ENCODE data around the gene KRTAP9-9. TPM values are rescaled to one million over a fixed set of nuclear protein-coding genes. Genes with fewer than 3 reads are reported as not detected.
"Not testable (repeated sequence)": the region's sequence is repeated elsewhere in the genome, so short reads cannot be mapped to it uniquely, and the experiment has no call there.

Gene KRTAP9-9
- not detected for total RNA-seq

GRCh38 chr17:41255381-41256290, at the start of gene KRTAP9-9:
KRTAP9-9 (plus strand) TSS chr17:41255384.
- DNase-seq; CTCF ChIA-PET; POLR2A ChIA-PET; H3K9me3 Mint-ChIP-seq; H3K36me3 Mint-ChIP-seq (ENCODE audit: low read depth); H3K27ac Mint-ChIP-seq; H3K4me3 Mint-ChIP-seq; H3K4me1 Mint-ChIP-seq: not testable (repeated sequence)
- peaks cover 35% of the 10 kb centered on the region for H3K27me3 Mint-ChIP-seq

- Mint-ChIP-seq H3K27ac (no peak overlapping the region), H3K36me3 (ENCODE audit: low read depth) (no peaks in the 10 kb centered on the region), H3K4me1 (no peaks in the 10 kb centered on the region), H3K4me3 (no peak overlapping the region), H3K9me3 (no peaks in the 10 kb centered on the region), H3K27me3 (peaks cover 27% of the 10 kb centered on the region)
- POLR2A ChIA-PET: no interaction called here
- DNase-seq: no peak
- CTCF ChIA-PET: no interaction called here
Measured at GRCh38 chr17:41211845-41212466, 43.2 kb upstream of the KRTAP9-9 start.

GRCh38 chr17:41212524-41213169, 42.5 kb upstream of the KRTAP9-9 start:
- DNase-seq: no peak
- Mint-ChIP-seq H3K27me3 (peaks cover 27% of the 10 kb centered on the region), H3K9me3 (no peaks in the 10 kb centered on the region), H3K27ac (no peak overlapping the region), H3K4me1 (no peaks in the 10 kb centered on the region), H3K36me3 (ENCODE audit: low read depth) (no peaks in the 10 kb centered on the region), H3K4me3 (no peak overlapping the region)
- ChIA-PET POLR2A (no interaction called here), CTCF (interaction anchor here (0.6 kb wide), 1 partner anchor 1010 kb away, joined by 3 read pairs; no protein-coding TSS in a partner anchor)

- no peak for DNase-seq
- H3K27me3 Mint-ChIP-seq: peaks cover 9% of the 10 kb centered on the region
- H3K4me1 Mint-ChIP-seq: no peaks in the 10 kb centered on the region
- ChIA-PET CTCF (interaction anchor here (0.6 kb wide), 1 partner anchor 433 kb away, joined by 3 read pairs; no protein-coding TSS in a partner anchor), POLR2A (no interaction called here)
- H3K27ac Mint-ChIP-seq: no peak overlapping the region
- no peaks in the 10 kb centered on the region for H3K36me3 Mint-ChIP-seq (ENCODE audit: low read depth)
- no peak overlapping the region for H3K4me3 Mint-ChIP-seq
- peaks cover 2% of the 10 kb centered on the region for H3K9me3 Mint-ChIP-seq
Measured at GRCh38 chr17:41215681-41216080, 39.5 kb upstream of the KRTAP9-9 start.

GRCh38 chr17:41223821-41224220, 31.4 kb upstream of the KRTAP9-9 start:
- H3K36me3 Mint-ChIP-seq (ENCODE audit: low read depth): no peaks in the 10 kb centered on the region
- CTCF ChIA-PET: no interaction called here

GRCh38 chr17:41226051-41226450, 29.1 kb upstream of the KRTAP9-9 start:
- Mint-ChIP-seq H3K27me3 (peaks cover 10% of the 10 kb centered on the region), H3K4me3 (no peak overlapping the region), H3K27ac (no peak overlapping the region), H3K36me3 (ENCODE audit: low read depth) (no peaks in the 10 kb centered on the region), H3K4me1 (no peaks in the 10 kb centered on the region), H3K9me3 (no peaks in the 10 kb centered on the region)
- no peak for DNase-seq
- CTCF ChIA-PET: no interaction called here
- POLR2A ChIA-PET: no interaction called here

More at GRCh38 chr17:41223821-41224220, 31.4 kb upstream of the KRTAP9-9 start:
- POLR2A ChIA-PET: no interaction called here
- no peak overlapping the region for H3K4me3 Mint-ChIP-seq
- H3K9me3 Mint-ChIP-seq: peaks cover 2% of the 10 kb centered on the region
- peaks cover 9% of the 10 kb centered on the region for H3K27me3 Mint-ChIP-seq
- no peaks in the 10 kb centered on the region for H3K4me1 Mint-ChIP-seq
- DNase-seq: no peak
- no peak overlapping the region for H3K27ac Mint-ChIP-seq

- H3K4me1 Mint-ChIP-seq; POLR2A ChIA-PET; H3K4me3 Mint-ChIP-seq; H3K27me3 Mint-ChIP-seq; DNase-seq; H3K27ac Mint-ChIP-seq; H3K36me3 Mint-ChIP-seq (ENCODE audit: low read depth); H3K9me3 Mint-ChIP-seq; CTCF ChIA-PET: not testable (repeated sequence)
Measured at GRCh38 chr17:41226598-41227095, 28.5 kb upstream of the KRTAP9-9 start, which contains the start of gene KRTAP9-2. KRTAP9-2 (plus strand) TSS chr17:41226648; CDS start chr17:41226655, 7 bp downstream.

GRCh38 chr17:41230094-41230493, 25.1 kb upstream of the KRTAP9-9 start:
- Mint-ChIP-seq H3K4me1 (no peaks in the 10 kb centered on the region), H3K27ac (no peak overlapping the region), H3K27me3 (peaks cover 15% of the 10 kb centered on the region), H3K9me3 (no peaks in the 10 kb centered on the region), H3K4me3 (no peak overlapping the region), H3K36me3 (ENCODE audit: low read depth) (no peaks in the 10 kb centered on the region)
- DNase-seq: no peak
- ChIA-PET POLR2A (no interaction called here), CTCF (no interaction called here)

GRCh38 chr17:41231731-41232130, 23.5 kb upstream of the KRTAP9-9 start:
- Mint-ChIP-seq H3K36me3 (ENCODE audit: low read depth) (no peaks in the 10 kb centered on the region), H3K9me3 (no peaks in the 10 kb centered on the region), H3K4me3 (no peak overlapping the region), H3K27me3 (peaks cover 20% of the 10 kb centered on the region), H3K27ac (no peak overlapping the region), H3K4me1 (no peaks in the 10 kb centered on the region)
- CTCF ChIA-PET: no interaction called here
- DNase-seq: no peak
- POLR2A ChIA-PET: no interaction called here

- H3K4me1 Mint-ChIP-seq; H3K27ac Mint-ChIP-seq; POLR2A ChIA-PET; H3K36me3 Mint-ChIP-seq (ENCODE audit: low read depth); CTCF ChIA-PET; H3K9me3 Mint-ChIP-seq; H3K4me3 Mint-ChIP-seq; DNase-seq: not testable (repeated sequence)
- H3K27me3 Mint-ChIP-seq: peaks cover 20% of the 10 kb centered on the region
Measured at GRCh38 chr17:41232399-41233105, 22.6 kb upstream of the KRTAP9-9 start, which contains the start of gene KRTAP9-3. KRTAP9-3 (plus strand) TSS chr17:41232449; CDS start chr17:41232502, 53 bp downstream.

GRCh38 chr17:41237116-41237515, 18.1 kb upstream of the KRTAP9-9 start:
- peaks cover 17% of the 10 kb centered on the region for H3K27me3 Mint-ChIP-seq
- H3K4me1 Mint-ChIP-seq; CTCF ChIA-PET; H3K4me3 Mint-ChIP-seq; H3K9me3 Mint-ChIP-seq; H3K36me3 Mint-ChIP-seq (ENCODE audit: low read depth); POLR2A ChIA-PET; H3K27ac Mint-ChIP-seq; DNase-seq: not testable (repeated sequence)

GRCh38 chr17:41237949-41238437, 17.2 kb upstream of the KRTAP9-9 start, which contains the start of gene KRTAP9-8:
KRTAP9-8 (plus strand) TSS chr17:41237999; CDS start chr17:41238052, 53 bp downstream.
- POLR2A ChIA-PET; H3K4me1 Mint-ChIP-seq; H3K9me3 Mint-ChIP-seq; H3K36me3 Mint-ChIP-seq (ENCODE audit: low read depth); CTCF ChIA-PET; DNase-seq; H3K4me3 Mint-ChIP-seq; H3K27ac Mint-ChIP-seq: not testable (repeated sequence)
- H3K27me3 Mint-ChIP-seq: peaks cover 16% of the 10 kb centered on the region
